ENCODE results near the gene YAF2.

GRCh38 chr12:42213023-42213422 is 25.0 kb downstream of the YAF2 start:
- TF ChIP-seq, protein P1, sequence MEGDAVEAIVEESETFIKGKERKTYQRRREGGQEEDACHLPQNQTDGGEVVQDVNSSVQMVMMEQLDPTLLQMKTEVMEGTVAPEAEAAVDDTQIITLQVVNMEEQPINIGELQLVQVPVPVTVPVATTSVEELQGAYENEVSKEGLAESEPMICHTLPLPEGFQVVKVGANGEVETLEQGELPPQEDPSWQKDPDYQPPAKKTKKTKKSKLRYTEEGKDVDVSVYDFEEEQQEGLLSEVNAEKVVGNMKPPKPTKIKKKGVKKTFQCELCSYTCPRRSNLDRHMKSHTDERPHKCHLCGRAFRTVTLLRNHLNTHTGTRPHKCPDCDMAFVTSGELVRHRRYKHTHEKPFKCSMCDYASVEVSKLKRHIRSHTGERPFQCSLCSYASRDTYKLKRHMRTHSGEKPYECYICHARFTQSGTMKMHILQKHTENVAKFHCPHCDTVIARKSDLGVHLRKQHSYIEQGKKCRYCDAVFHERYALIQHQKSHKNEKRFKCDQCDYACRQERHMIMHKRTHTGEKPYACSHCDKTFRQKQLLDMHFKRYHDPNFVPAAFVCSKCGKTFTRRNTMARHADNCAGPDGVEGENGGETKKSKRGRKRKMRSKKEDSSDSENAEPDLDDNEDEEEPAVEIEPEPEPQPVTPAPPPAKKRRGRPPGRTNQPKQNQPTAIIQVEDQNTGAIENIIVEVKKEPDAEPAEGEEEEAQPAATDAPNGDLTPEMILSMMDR (conservative IDR thresholded peaks at IDR 0.05; ENCODE audit: low read depth in 2 of 2) = no peak
- TF ChIP-seq CREB1 (CRISPR knock-in tag; IDR thresholded peaks at IDR 0.05; ENCODE audit: low read depth) = no peak
- TF ChIP-seq POLR2AphosphoS5 (IDR thresholded peaks at IDR 0.05; ENCODE audit: low read depth) = no peak
- TF ChIP-seq EZH2phosphoT487 (IDR thresholded peaks at IDR 0.05; ENCODE audit: unreplicated experiment) = no peak
- TF ChIP-seq EZH2 (IDR thresholded peaks at IDR 0.05; ENCODE audit: low read depth, unreplicated experiment) = no peak
- TF ChIP-seq, protein P2, sequence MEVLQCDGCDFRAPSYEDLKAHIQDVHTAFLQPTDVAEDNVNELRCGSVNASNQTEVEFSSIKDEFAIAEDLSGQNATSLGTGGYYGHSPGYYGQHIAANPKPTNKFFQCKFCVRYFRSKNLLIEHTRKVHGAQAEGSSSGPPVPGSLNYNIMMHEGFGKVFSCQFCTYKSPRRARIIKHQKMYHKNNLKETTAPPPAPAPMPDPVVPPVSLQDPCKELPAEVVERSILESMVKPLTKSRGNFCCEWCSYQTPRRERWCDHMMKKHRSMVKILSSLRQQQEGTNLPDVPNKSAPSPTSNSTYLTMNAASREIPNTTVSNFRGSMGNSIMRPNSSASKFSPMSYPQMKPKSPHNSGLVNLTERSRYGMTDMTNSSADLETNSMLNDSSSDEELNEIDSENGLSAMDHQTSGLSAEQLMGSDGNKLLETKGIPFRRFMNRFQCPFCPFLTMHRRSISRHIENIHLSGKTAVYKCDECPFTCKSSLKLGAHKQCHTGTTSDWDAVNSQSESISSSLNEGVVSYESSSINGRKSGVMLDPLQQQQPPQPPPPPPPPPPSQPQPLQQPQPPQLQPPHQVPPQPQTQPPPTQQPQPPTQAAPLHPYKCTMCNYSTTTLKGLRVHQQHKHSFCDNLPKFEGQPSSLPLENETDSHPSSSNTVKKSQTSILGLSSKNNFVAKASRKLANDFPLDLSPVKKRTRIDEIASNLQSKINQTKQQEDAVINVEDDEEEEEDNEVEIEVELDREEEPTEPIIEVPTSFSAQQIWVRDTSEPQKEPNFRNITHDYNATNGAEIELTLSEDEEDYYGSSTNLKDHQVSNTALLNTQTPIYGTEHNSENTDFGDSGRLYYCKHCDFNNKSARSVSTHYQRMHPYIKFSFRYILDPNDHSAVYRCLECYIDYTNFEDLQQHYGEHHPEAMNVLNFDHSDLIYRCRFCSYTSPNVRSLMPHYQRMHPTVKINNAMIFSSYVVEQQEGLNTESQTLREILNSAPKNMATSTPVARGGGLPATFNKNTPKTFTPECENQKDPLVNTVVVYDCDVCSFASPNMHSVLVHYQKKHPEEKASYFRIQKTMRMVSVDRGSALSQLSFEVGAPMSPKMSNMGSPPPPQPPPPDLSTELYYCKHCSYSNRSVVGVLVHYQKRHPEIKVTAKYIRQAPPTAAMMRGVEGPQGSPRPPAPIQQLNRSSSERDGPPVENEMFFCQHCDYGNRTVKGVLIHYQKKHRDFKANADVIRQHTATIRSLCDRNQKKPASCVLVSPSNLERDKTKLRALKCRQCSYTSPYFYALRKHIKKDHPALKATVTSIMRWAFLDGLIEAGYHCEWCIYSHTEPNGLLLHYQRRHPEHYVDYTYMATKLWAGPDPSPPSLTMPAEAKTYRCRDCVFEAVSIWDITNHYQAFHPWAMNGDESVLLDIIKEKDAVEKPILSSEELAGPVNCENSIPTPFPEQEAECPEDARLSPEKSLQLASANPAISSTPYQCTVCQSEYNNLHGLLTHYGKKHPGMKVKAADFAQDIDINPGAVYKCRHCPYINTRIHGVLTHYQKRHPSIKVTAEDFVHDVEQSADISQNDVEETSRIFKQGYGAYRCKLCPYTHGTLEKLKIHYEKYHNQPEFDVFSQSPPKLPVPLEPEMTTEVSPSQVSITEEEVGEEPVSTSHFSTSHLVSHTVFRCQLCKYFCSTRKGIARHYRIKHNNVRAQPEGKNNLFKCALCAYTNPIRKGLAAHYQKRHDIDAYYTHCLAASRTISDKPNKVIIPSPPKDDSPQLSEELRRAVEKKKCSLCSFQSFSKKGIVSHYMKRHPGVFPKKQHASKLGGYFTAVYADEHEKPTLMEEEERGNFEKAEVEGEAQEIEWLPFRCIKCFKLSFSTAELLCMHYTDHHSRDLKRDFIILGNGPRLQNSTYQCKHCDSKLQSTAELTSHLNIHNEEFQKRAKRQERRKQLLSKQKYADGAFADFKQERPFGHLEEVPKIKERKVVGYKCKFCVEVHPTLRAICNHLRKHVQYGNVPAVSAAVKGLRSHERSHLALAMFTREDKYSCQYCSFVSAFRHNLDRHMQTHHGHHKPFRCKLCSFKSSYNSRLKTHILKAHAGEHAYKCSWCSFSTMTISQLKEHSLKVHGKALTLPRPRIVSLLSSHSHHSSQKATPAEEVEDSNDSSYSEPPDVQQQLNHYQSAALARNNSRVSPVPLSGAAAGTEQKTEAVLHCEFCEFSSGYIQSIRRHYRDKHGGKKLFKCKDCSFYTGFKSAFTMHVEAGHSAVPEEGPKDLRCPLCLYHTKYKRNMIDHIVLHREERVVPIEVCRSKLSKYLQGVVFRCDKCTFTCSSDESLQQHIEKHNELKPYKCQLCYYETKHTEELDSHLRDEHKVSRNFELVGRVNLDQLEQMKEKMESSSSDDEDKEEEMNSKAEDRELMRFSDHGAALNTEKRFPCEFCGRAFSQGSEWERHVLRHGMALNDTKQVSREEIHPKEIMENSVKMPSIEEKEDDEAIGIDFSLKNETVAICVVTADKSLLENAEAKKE (CRISPR knock-in tag; IDR thresholded peaks at IDR 0.05) = no peak
- no peak for TF ChIP-seq ZNF331 (CRISPR knock-in tag; IDR thresholded peaks at IDR 0.05; ENCODE audit: low read depth)
- TF ChIP-seq REST (IDR thresholded peaks at IDR 0.05; ENCODE audit: unreplicated experiment) = no peak
- no peak for TF ChIP-seq JUNB (IDR thresholded peaks at IDR 0.05; ENCODE audit: unreplicated experiment)
- no peak for TF ChIP-seq ZNF114 (CRISPR knock-in tag; IDR thresholded peaks at IDR 0.05)
